Mesothelial cell of epicardium (in vitro differentiated cells): Measurements from ENCODE around the gene TRERF1. TPM values are rescaled to one million over a fixed set of nuclear protein-coding genes. Genes with fewer than 3 reads are reported as not detected.
A peak's percentile ranks its signal among the peaks of the same experiment; 100 is the strongest.

Experiments used
- DNase-seq, 2 experiments: peaks; one replicate each; pipeline ENCODE4 v3.0.0; 2021; ENCODE audit warnings: low spot score in 2 of 2; ENCODE audit not compliant: unreplicated experiment in 2 of 2
- H3K27ac Mint-ChIP-seq: 2 replicates; pipeline ENCODE4 v1.8.0; 2021; ENCODE audit warnings: mixed read lengths
- H3K27me3 Mint-ChIP-seq: 2 replicates; pipeline ENCODE4 v1.8.0; 2021; ENCODE audit warnings: low read depth, mixed read lengths
- H3K36me3 Mint-ChIP-seq: 2 replicates; pipeline ENCODE4 v1.8.0; 2021; ENCODE audit warnings: mixed read lengths
- H3K4me1 Mint-ChIP-seq: 2 replicates; pipeline ENCODE4 v1.8.0; 2021; ENCODE audit warnings: mixed read lengths
- H3K4me3 Mint-ChIP-seq: 2 replicates; pipeline ENCODE4 v1.8.0; 2021; ENCODE audit warnings: mild to moderate bottlenecking, moderate library complexity, mixed read lengths
- H3K9me3 Mint-ChIP-seq: 2 replicates; pipeline ENCODE4 v1.8.0; 2021; ENCODE audit warnings: mixed read lengths
- total RNA-seq: library from RNA; stranded (reverse); gene quantifications from 3 replicates; pipeline ENCODE4 v1.2.1, GENCODE V29; 2021
- TF ChIP-seq, protein P1 (sequence below): fragments of 200-600 bp; sonication (generic); IDR thresholded peaks from one replicate; pipeline ENCODE4 v1.5.0; 2021; ENCODE audit warnings: antibody characterized with exemption; ENCODE audit not compliant: unreplicated experiment

Gene TRERF1
- total RNA-seq, 1 donor from 2014 or later, result 19.8 TPM

DNA sequence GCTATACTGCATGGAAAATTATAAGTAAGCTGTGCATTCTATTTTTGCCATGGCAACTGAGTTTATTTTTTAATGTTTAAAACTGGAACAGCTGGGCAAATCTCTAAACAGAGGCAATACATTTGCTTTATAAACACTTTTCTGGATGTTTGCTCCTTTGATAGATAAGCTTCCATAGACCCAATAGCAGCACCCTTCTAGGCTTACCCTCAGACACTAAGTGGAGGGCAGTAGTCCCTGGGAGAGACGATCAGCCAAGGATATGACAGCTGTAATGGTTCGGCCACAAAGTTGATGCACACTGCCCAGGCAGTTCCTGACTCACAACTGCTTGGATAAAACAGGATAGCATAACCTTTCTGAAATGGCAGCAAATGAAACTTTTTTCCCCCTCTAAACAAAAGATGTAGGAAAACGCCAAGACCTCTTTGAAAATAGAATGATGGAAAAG lies 225.5 kb downstream of the TRERF1 start:
- H3K4me1 Mint-ChIP-seq, result peaks cover 16% of the 10 kb centered on the region
- TF ChIP-seq, protein P1, sequence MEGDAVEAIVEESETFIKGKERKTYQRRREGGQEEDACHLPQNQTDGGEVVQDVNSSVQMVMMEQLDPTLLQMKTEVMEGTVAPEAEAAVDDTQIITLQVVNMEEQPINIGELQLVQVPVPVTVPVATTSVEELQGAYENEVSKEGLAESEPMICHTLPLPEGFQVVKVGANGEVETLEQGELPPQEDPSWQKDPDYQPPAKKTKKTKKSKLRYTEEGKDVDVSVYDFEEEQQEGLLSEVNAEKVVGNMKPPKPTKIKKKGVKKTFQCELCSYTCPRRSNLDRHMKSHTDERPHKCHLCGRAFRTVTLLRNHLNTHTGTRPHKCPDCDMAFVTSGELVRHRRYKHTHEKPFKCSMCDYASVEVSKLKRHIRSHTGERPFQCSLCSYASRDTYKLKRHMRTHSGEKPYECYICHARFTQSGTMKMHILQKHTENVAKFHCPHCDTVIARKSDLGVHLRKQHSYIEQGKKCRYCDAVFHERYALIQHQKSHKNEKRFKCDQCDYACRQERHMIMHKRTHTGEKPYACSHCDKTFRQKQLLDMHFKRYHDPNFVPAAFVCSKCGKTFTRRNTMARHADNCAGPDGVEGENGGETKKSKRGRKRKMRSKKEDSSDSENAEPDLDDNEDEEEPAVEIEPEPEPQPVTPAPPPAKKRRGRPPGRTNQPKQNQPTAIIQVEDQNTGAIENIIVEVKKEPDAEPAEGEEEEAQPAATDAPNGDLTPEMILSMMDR, result no peak
- peaks cover 10% of the 10 kb centered on the region for H3K36me3 Mint-ChIP-seq
- H3K27me3 Mint-ChIP-seq, result no peaks in the 10 kb centered on the region
- DNase-seq, result no peak
- H3K4me3 Mint-ChIP-seq, result no peak overlapping the region
- peak overlapping the region; percentile 11 for H3K27ac Mint-ChIP-seq
- H3K9me3 Mint-ChIP-seq, result no peaks in the 10 kb centered on the region

DNA sequence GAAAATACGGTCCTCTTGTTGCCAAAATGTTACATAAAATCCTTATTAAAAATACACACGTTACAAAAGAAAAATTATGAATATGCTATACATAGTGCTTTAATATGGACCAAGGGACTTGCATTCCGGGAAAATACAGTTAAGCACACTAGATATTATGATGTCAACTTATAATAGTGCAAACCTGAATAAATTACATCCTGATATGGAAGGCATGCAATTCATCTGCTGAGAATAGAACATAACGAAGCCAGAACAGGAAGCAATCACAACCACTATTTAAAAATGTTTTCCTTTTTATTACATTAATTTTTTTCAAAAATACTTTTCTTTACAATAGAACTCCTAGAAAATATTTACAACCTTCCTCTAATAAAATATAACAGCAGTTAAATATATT lies 226.3 kb downstream of the TRERF1 start:
- Mint-ChIP-seq H3K9me3 (no peaks in the 10 kb centered on the region), H3K27me3 (no peaks in the 10 kb centered on the region), H3K36me3 (peaks cover 10% of the 10 kb centered on the region), H3K4me3 (no peak overlapping the region), H3K27ac (no peak overlapping the region), H3K4me1 (peaks cover 16% of the 10 kb centered on the region)
- DNase-seq, result no peak
- TF ChIP-seq, protein P1, result no peak

DNA sequence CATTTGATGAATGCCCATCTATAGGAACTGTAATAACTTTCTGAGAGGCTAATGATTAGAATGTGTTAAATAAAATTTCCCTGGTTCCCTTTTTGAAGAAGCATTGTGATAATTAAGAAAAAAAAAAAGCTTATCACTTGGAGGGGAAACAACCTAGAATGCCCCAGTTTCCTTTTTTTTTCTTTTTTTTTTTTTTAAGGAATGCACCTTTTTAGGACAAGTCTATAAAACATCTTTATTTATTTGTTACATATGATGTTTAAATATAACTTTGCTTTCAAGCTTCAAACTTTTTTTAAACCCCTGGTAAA lies 226.7 kb downstream of the TRERF1 start:
- Mint-ChIP-seq H3K36me3 (peaks cover 10% of the 10 kb centered on the region), H3K9me3 (no peaks in the 10 kb centered on the region), H3K4me3 (no peak overlapping the region), H3K27ac (no peak overlapping the region), H3K27me3 (no peaks in the 10 kb centered on the region), H3K4me1 (peaks cover 16% of the 10 kb centered on the region)
- TF ChIP-seq, protein P1, result no peak
- DNase-seq, result no peak

DNA sequence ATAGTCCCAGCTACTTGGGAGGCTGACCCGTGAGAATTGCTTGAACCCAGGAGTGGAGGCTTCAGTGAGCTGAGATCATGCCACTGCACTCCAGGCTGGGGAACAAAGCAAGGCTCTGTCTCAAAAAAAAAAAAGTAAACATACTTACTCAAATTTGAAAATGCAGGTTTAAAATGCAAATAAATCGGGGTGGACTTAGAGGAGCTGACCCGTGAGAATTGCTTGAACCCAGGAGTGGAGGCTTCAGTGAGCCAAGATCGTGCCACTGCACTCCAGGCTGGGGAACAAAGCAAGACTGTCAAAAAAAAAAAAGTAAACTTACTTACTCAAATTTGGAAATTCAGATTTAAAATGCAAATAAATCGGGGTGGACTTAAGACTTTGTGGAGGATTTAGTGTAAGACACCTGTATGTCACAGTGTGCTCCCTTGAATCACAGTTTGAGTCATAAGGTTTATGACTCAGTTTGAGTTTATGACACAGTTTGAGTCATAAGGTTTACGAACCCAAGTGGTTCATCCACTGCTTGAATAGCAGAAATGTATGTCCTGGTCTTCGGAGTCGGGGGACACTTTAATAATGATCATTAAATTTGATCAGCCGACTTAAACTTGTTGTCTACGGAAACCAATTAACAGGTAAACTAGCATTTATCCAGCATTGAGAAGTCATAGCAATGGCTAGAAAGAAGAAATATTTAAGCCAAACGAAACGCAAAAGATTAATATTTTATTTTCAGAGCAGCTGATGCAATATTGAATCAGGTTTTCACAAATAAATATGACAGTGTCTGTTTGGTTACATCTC lies 227.3 kb downstream of the TRERF1 start:
- Mint-ChIP-seq H3K27ac (no peak overlapping the region), H3K36me3 (peaks cover 9% of the 10 kb centered on the region), H3K4me3 (no peak overlapping the region), H3K27me3 (no peaks in the 10 kb centered on the region), H3K9me3 (no peaks in the 10 kb centered on the region), H3K4me1 (peaks cover 16% of the 10 kb centered on the region)
- no peak for DNase-seq
- TF ChIP-seq, protein P1, result no peak

DNA sequence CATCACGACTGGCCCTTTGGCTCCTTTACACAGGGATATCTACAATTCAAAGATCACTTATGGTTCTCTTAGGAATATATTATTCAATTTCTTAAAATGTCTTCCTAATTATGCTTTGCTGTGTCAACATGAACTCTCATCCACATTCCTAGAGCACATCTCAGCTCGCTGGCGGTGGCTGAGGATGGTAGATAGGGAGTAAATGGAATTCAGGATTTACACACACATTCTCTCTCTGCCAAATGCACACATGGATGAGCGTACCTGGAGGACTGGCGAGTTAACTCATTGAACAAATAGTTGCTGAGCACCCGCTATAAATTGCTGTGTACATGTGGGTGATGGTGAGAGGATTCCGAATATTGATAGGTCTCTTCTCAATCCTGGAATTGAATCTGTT lies 229.3 kb downstream of the TRERF1 start:
- no peaks in the 10 kb centered on the region for H3K27me3 Mint-ChIP-seq
- H3K4me3 Mint-ChIP-seq, result no peak overlapping the region
- DNase-seq, result no peak
- H3K4me1 Mint-ChIP-seq, result peaks cover 19% of the 10 kb centered on the region
- no peaks in the 10 kb centered on the region for H3K9me3 Mint-ChIP-seq
- TF ChIP-seq, protein P1, result no peak
- H3K27ac Mint-ChIP-seq, result no peak overlapping the region
- H3K36me3 Mint-ChIP-seq, result peaks cover 1% of the 10 kb centered on the region

DNA sequence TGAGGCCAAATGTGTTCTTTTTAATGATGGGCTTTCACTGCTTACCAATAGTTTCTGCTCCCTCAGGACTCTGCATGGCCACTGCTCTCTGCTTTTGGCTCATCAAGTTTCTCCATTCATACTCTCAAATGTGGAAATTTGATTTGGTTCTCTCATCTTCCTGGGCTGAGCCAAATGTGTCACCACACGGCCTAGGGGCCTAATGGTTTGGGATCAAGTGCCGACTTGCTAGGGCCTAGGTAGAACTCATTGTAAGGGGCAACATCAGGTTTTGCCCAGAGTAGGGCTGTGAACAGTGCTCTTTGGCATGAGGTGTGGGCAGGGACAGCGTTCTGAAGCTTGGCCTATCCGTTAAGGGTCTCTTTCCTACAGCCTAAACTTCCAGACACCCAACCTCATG lies 230.2 kb downstream of the TRERF1 start:
- TF ChIP-seq, protein P1, result no peak
- Mint-ChIP-seq H3K27me3 (no peaks in the 10 kb centered on the region), H3K9me3 (no peaks in the 10 kb centered on the region), H3K36me3 (no peaks in the 10 kb centered on the region), H3K4me1 (peaks cover 19% of the 10 kb centered on the region), H3K27ac (no peak overlapping the region), H3K4me3 (no peak overlapping the region)
- no peak for DNase-seq
